Measurements from ENCODE around the gene RTL10.

DNA sequence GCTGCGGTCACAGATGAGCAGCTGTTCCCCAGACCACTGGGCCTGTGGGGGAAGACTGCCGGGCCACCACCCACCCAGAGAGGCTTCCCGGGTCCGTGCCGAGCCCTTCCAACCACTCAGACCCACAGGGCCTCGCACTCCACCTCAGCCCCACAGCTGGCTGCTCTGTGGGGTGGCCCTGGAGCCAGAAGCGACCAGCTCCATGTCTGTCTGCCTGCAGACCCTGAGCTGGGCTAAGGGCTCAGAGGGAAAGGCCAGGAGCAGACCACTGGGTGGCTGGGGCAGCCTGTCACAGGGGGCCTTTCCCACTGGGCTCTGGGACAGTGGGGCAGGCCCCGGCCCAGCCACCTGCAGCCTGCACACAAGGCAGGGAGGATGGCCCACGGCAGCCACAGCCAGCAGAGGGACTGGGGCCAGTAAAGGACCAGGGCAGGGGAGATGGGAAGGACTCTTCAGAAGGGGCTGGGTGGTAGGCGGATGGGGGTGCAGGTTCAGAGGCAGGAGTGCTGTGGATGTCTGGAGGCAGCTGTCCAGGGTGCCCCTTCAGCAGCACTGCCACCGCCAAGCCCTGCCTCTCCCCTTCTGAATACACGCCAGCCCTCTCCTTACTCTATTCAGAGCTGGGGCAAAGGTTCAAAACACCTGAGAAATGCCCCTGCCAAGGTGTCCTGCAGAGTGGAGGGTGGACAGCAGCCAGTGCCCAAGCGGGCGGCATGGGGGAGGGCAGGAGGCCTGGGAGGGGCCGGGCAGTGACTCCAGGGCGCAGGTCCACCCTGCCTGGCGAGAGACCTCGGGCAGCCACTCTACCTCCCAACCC lies 32.2 kb downstream of the RTL10 start:
- TF ChIP-seq SP1 (IDR thresholded peaks at IDR 0.05) (no peak), ELF4 (IDR thresholded peaks at IDR 0.05) (no peak), FOXA1 (IDR thresholded peaks at IDR 0.05) (no peak), HDGF (IDR thresholded peaks at IDR 0.05; ENCODE audit: borderline replicate concordance) (no peak)

All from HEK293T (cell line).